Ovary (tissue), 9 donors: Measurements from ENCODE around the gene ALG14. TPM values are rescaled to one million over a fixed set of nuclear protein-coding genes. Genes with fewer than 3 reads are reported as not detected.

Experiments used
- DNase-seq, 5 donors: peaks; one replicate each; pipeline ENCODE4 v3.0.0-alpha.2; 2019 to 2020
- H3K27ac ChIP-seq, 2 donors: fragments of 200-600 bp; one replicate each; pipeline versions ENCODE4 v1.5.1 to v1.8.0; 2019 to 2022
- H3K27me3 ChIP-seq: fragments of 200-600 bp; one replicate; pipeline ENCODE4 v1.8.0; 2022
- H3K36me3 ChIP-seq: fragments of 200-600 bp; sonication (generic); one replicate; pipeline ENCODE4 v1.5.1; 2019
- H3K4me1 ChIP-seq: one replicate; pipeline ENCODE4 v1.8.1; 2013; ENCODE audit warnings: mild to moderate bottlenecking, moderate library complexity; ENCODE audit not compliant: insufficient read depth
- H3K4me3 ChIP-seq: fragments of 200-600 bp; sonication (generic); one replicate; pipeline ENCODE4 v1.5.1; 2017
- H3K9me3 ChIP-seq, 2 donors: fragments of 200-600 bp in 1 of 2; sonication (generic) in 1 of 2; one replicate each; pipeline versions ENCODE4 v1.5.1 to v1.8.1; 2013 to 2019; ENCODE audit warnings: mild to moderate bottlenecking in 1 of 2, moderate library complexity in 1 of 2
- EP300 ChIP-seq: sonication (generic); formaldehyde crosslinking; IDR thresholded peaks from one replicate; pipeline ENCODE4 v1.6.1; 2017; ENCODE audit warnings: antibody characterized with exemption
- POLR2A ChIP-seq: fragments of 450-650 bp; IDR thresholded peaks from one replicate; pipeline ENCODE4 v1.6.1; 2017; ENCODE audit warnings: antibody characterized with exemption, mild to moderate bottlenecking, moderate library complexity
- WGBS, 3 donors: extraction: QIAGEN DNeasy Blood & Tissue Kit in 1 of 3; methylation state at CpG; one replicate each; pipeline versions ENCODE4 v1.1.5 to v1.1.7; 2013 to 2017; 5-methylcytosine and 5-hydroxymethylcytosine counted together
- intact Hi-C, 4 donors: fragments of 100-400 bp; cut with DNase I; formaldehyde crosslinking; loops; one replicate each; pipeline versions ENCODE4 v1.11.0 to v1.15.1; 2022 to 2023
- polyA plus RNA-seq, 2 donors: library from polyadenylated mRNA; stranded (reverse); fragments of 200-250 nt in 1 of 2; fragments of 350-450 nt in 1 of 2; fragmentation: Illumina TruSeq in 1 of 2; extraction: RNeasy Lipid Tissue Mini Kit (QIAGEN cat#74804) in 1 of 2; gene quantifications; one replicate each; pipeline ENCODE4 v1.2.3, GENCODE V29; 2013 to 2014
- total RNA-seq, 7 donors: library from RNA; depleted of rRNA in 2 of 7; stranded (reverse); fragments of >200 nt in 2 of 7; fragmentation: NEBNext Ultra II Directional in 3 of 7; extraction: Animal tissue kit (Norgen Biotek cat#: 25700) in 3 of 7; gene quantifications; one replicate each; pipeline versions ENCODE4 v1.1.0 to v1.2.4, GENCODE V29; 2016 to 2023
- TF ChIP-seq, protein P1 (sequence below), 3 donors: fragments of 450-650 bp in 2 of 3; fragments of 200-600 bp in 1 of 3; IDR thresholded peaks; one replicate each; pipeline versions ENCODE4 v1.5.1 to v1.8.0; 2016 to 2022; ENCODE audit warnings: antibody characterized with exemption in 3 of 3, mild to moderate bottlenecking in 1 of 3
- donor health status: DM: no; HTN: no; CAD: no; lungs with moderate emphysema.
- donor health status: DM: no; HTN: no; CAD: no.
- donor health status: Bipolar disorder and iron deficiency.
- donor health status: DM: yes; HTN: yes; CAD: no.
- donor health status: DM: no; HTN: no; CAD: no.
- donor health status: DM: yes; HTN: yes; CAD: no.

Gene ALG14
- total and polyA plus RNA-seq, 9 donors, result 1.2 to 16.3 (median 3.6) TPM

DNA sequence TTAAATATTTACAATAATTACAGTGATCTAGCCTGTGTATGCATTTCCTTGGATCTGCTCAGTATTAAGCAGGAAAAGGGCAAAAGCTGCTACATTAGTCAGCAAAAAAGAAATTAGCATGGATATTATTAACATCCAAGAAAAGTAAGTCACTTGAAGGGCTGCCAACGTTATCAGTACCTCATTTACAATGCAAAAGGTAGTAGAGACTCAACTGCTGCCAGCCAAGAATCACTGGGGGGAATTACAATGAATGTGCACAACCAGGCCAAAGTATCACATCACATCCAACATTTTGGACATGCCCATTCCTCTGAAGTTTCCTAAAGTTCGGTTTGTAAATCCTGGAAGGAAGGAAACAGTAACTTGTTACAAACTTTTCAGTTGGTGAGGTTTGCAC is 147.7 kb downstream of the ALG14 start:
- no peak for DNase-seq
- WGBS, 3 donors, result 0% methylated on average over 2 of the region's 2 CpGs
- H3K27me3 ChIP-seq, result no peaks in the 10 kb centered on the region
- H3K9me3 ChIP-seq, result no peaks in the 10 kb centered on the region
- no peaks in the 10 kb centered on the region for H3K36me3 ChIP-seq
- intact Hi-C loops, result loop anchor here (5.0 to 10.0 kb wide), 5 partner anchors 73 to 120 kb away; no protein-coding TSS in a partner anchor
- H3K4me3 ChIP-seq, result peak overlapping the region; percentile 57
- H3K4me1 ChIP-seq, result peaks cover 25% of the 10 kb centered on the region
- TF ChIP-seq POLR2A (no peak), EP300 (no peak)
- TF ChIP-seq, protein P1, sequence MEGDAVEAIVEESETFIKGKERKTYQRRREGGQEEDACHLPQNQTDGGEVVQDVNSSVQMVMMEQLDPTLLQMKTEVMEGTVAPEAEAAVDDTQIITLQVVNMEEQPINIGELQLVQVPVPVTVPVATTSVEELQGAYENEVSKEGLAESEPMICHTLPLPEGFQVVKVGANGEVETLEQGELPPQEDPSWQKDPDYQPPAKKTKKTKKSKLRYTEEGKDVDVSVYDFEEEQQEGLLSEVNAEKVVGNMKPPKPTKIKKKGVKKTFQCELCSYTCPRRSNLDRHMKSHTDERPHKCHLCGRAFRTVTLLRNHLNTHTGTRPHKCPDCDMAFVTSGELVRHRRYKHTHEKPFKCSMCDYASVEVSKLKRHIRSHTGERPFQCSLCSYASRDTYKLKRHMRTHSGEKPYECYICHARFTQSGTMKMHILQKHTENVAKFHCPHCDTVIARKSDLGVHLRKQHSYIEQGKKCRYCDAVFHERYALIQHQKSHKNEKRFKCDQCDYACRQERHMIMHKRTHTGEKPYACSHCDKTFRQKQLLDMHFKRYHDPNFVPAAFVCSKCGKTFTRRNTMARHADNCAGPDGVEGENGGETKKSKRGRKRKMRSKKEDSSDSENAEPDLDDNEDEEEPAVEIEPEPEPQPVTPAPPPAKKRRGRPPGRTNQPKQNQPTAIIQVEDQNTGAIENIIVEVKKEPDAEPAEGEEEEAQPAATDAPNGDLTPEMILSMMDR (IDR thresholded peaks at IDR 0.05), result no peak
- H3K27ac ChIP-seq, result peak overlapping the region; percentile 99

Other genes starting within 250 kb of the ALG14 start
- 100 to 1,000 TPM; 168 to 332 (median 272) TPM for gene CNN3, start 145.8 kb downstream of the ALG14 start, total RNA-seq
- 100 to 1,000 TPM; 145 to 374 TPM for gene CNN3, start 145.8 kb downstream of the ALG14 start, polyA plus RNA-seq
- gene TLCD4, start 44.4 kb upstream of the ALG14 start, total RNA-seq, result 10 to 100 TPM in 2 of 7 donors, 1 to 10 TPM in 5; 4.4 to 10.8 (median 6.2) TPM
- 1 to 10 TPM; 1.1 to 9.9 TPM for gene TLCD4, start 44.4 kb upstream of the ALG14 start, polyA plus RNA-seq
- 10 to 100 TPM in 6 of 7 donors, 1 to 10 TPM in 1; 9.7 to 18.0 (median 14.2) TPM for gene RWDD3, start 161.3 kb upstream of the ALG14 start, total RNA-seq
- gene RWDD3, start 161.3 kb upstream of the ALG14 start, polyA plus RNA-seq, result 10 to 100 TPM; 15.7 to 17.2 TPM